PC-3 (cell line): ENCODE results near the gene TMEM184A. TPM values are rescaled to one million over a fixed set of nuclear protein-coding genes. Genes with fewer than 3 reads are reported as not detected.

Experiments used
- ATAC-seq: fragments of 200-7000 bp; cut with Tn5 transposase; 2 replicates; pipeline ENCODE4 v1.9.1; 2020; ENCODE audit warnings: mild to moderate bottlenecking, moderate library complexity
- BruUV-seq: library from RNA; stranded (reverse); fragments of 400-500 nt; replicated peaks from 2 replicates; lab custom pipeline; 2021; lab: Mats Ljungman, UMichigan
- CTCF ChIA-PET: fragments of 300-600 bp; sonication (Branson Sonifier 250); formaldehyde crosslinking; loops from one replicate; lab custom pipeline; 2022; ENCODE audit warnings: antibody characterized with exemption; lab: Charles Lee
- POLR2A ChIA-PET: fragments of 300-600 bp; sonication (Branson Sonifier 250); formaldehyde crosslinking; loops from one replicate; lab custom pipeline; 2022; ENCODE audit warnings: antibody characterized with exemption; ENCODE audit not compliant: unreplicated experiment; lab: Charles Lee
- DNase-seq: peaks from one replicate; pipeline ENCODE4 v3.0.0-alpha.2; 2015
- H2AFZ ChIP-seq: fragments of 300-600 bp; sonication (generic); 2 replicates; pipeline ENCODE4 v1.6.0; 2016; ENCODE audit warnings: antibody characterized with exemption, low read length
- H3F3A ChIP-seq: fragments of 300-600 bp; sonication (generic); one replicate; pipeline ENCODE4 v1.6.0; 2017; ENCODE audit warnings: antibody characterized with exemption, low read length, control low read depth, mild to moderate bottlenecking; ENCODE audit not compliant: unreplicated experiment
- H3K27ac ChIP-seq: fragments of 300-600 bp; sonication (generic); 2 replicates; pipeline ENCODE4 v1.5.1; 2016; ENCODE audit warnings: mild to moderate bottlenecking, low read length
- H3K27me3 ChIP-seq: fragments of 300-600 bp; sonication (generic); 2 replicates; pipeline ENCODE4 v1.6.1; 2016; ENCODE audit warnings: low read length, mixed read lengths
- H3K36me3 ChIP-seq: fragments of 300-600 bp; sonication (generic); 2 replicates; pipeline ENCODE4 v1.6.1; 2016; ENCODE audit warnings: low read depth, mixed run types, low read length, mixed read lengths
- H3K4me1 ChIP-seq: fragments of 300-600 bp; sonication (generic); 2 replicates; pipeline ENCODE4 v1.5.1; 2016; ENCODE audit warnings: low read length; ENCODE audit not compliant: insufficient read depth
- H3K4me2 ChIP-seq: fragments of 300-600 bp; sonication (generic); 2 replicates; pipeline ENCODE4 v1.6.0; 2016; ENCODE audit warnings: low read length
- H3K4me3 ChIP-seq: fragments of 300-600 bp; sonication (generic); 2 replicates; pipeline ENCODE4 v1.5.1; 2016; ENCODE audit warnings: mild to moderate bottlenecking, low read length, mixed read lengths
- H3K79me2 ChIP-seq: fragments of 300-600 bp; sonication (generic); 2 replicates; pipeline ENCODE4 v1.6.1; 2017; ENCODE audit warnings: low read length, mixed read lengths
- H3K9ac ChIP-seq: fragments of 300-600 bp; sonication (generic); 2 replicates; pipeline ENCODE4 v1.6.0; 2016; ENCODE audit warnings: mild to moderate bottlenecking, low read length
- H3K9me2 ChIP-seq: fragments of 300-600 bp; sonication (generic); replicated peaks from 2 replicates; pipeline ENCODE4 v1.6.1; 2016; ENCODE audit warnings: mixed run types, low read length, mixed read lengths
- H3K9me3 ChIP-seq: fragments of 300-600 bp; sonication (generic); 2 replicates; pipeline ENCODE4 v1.6.1; 2016; ENCODE audit warnings: low read length, mixed read lengths
- H4K20me1 ChIP-seq: fragments of 300-600 bp; sonication (generic); 2 replicates; pipeline ENCODE4 v1.6.1; 2016; ENCODE audit warnings: low read length, mixed read lengths
- CTCF ChIP-seq: fragments of 300-600 bp; sonication (generic); conservative IDR thresholded peaks from 2 replicates; pipeline ENCODE4 v1.5.1; 2017; ENCODE audit warnings: antibody characterized with exemption, low read depth, mild to moderate bottlenecking, low read length
- EZH2 ChIP-seq: fragments of 300-600 bp; sonication (generic); IDR thresholded peaks from one replicate; pipeline ENCODE4 v1.6.1; 2017; ENCODE audit warnings: antibody characterized with exemption, mild to moderate bottlenecking, low read length; ENCODE audit not compliant: unreplicated experiment
- EZH2phosphoT487 ChIP-seq: fragments of 300-600 bp; sonication (generic); IDR thresholded peaks from 2 replicates; pipeline ENCODE4 v1.6.1; 2018; ENCODE audit warnings: mild to moderate bottlenecking, antibody characterized with exemption, low read length, borderline replicate concordance
- intact Hi-C: fragments of 100-400 bp; cut with micrococcal nuclease; formaldehyde crosslinking; loops from 2 replicates; pipeline ENCODE4 v1.9.0; 2023
- total RNA-seq: library from RNA; depleted of rRNA; stranded (reverse); fragments of >200 nt; gene quantifications from 2 replicates; pipeline ENCODE4 v1.2.3, GENCODE V29; 2014

The TMEM184A gene
- total RNA-seq, 1 experiment from 2014 or later: 23.1 TPM

DNA sequence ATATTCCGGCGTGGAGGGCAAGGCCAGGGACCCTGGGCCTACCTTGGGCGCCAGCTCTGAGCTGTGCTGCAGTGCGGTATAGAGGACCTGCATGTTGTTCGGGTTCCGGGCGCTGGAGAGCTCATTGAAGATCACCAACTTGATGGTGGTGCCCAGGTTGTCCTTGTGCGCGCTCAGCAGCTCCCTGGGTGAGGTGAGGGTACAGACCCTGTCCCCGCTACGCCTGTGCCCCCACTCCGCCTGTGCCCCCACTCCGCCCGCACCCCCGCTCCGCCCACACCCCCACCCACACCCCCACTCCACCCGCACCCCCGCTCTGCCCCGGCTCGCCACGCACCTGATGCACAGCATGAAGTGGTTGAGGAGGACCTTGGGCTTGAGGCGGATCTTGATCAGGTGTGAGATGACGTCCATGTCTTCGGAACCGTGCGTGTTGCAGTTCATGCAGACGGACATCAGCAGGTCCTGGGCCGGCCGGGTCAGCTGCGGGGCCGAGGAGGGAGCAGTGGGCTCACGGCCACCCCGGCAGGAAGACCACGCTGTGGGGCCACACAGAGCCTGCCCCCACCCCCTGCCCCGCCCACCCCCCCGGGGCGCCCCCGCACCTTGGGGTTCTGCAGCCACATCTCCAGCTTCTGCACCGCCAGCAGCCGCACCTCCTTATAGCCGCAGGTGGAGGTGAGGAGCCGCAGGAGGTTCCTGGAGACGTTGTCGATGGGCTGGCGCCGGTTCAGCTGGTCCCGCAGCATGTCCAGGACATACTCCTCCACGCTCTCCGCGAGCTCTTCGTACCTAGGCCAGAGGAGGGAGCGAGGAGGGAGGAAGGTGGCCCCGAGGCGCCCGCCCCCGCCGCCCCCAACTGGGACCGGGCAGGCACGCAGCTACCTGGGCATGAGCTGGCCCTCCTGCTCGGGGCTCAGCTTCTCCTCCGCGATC is 57.4 kb downstream of the TMEM184A start:
- Histone ChIP-seq H3K27ac (no peak overlapping the region), H4K20me1 (no peaks in the 10 kb centered on the region), H3K4me2 (no peak overlapping the region), H3K9me2 (no peaks in the 10 kb centered on the region), H3K9me3 (no peaks in the 10 kb centered on the region), H3K36me3 (peaks cover 12% of the 10 kb centered on the region), H3K79me2 (peaks cover 29% of the 10 kb centered on the region), H3K4me1 (peaks cover 8% of the 10 kb centered on the region; the same call in 1 of the 2 replicates), H2AFZ (no peak overlapping the region), H3K4me3 (no peak overlapping the region), H3K27me3 (no peaks in the 10 kb centered on the region), H3F3A (no peaks in the 10 kb centered on the region), H3K9ac (no peak overlapping the region)
- intact Hi-C loops: no loop called here
- CTCF ChIA-PET: no interaction called here
- no TSS peak for BruUV-seq
- TF ChIP-seq CTCF: no peak
- TF ChIP-seq EZH2phosphoT487: no peak
- TF ChIP-seq EZH2: no peak
- POLR2A ChIA-PET: interaction anchor here (0.6 kb wide), 1 partner anchor 569 kb away, joined by 3 read pairs; no protein-coding TSS in a partner anchor
- DNase-seq (no peak), ATAC-seq (no peak)

DNA sequence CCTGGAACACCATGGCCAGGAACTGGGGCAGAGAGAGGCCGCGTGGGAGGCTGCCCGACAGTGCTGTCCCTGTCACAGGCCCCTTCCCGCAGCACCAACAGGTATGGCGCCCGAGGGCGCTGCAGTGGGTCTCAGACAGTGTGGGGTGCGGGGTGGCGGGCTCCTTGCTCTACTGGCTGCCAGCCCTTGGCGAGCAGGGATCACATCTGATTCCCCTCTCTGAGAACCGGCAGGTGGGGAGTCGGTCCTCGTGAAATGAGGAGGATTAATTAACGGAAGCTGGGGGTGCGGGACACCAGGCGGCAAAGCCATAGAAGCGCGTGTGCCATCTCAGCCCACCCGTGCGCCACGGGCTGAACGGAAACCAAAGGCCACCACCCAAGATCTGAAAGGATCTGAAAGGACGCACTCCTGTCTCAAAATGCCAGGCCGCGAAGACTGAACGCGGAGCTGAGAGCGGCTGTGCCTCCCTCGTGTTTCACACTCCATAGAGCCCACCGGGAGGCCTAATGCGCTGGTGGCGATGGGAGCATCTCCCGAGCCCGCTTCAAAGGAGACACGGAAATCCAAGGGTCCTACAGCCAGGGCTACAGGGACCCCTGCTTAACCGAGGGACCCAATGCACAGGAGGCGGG is 58.6 kb downstream of the TMEM184A start:
- H2AFZ ChIP-seq: no peak overlapping the region
- peaks cover 8% of the 10 kb centered on the region; the same call in 1 of the 2 replicates for H3K36me3 ChIP-seq
- no peaks in the 10 kb centered on the region for H3K4me1 ChIP-seq
- DNase-seq (no peak), ATAC-seq (no peak)
- POLR2A ChIA-PET: interaction anchor here (0.6 kb wide), 1 partner anchor 567 kb away, joined by 3 read pairs; no protein-coding TSS in a partner anchor
- BruUV-seq: no TSS peak
- H3K4me2 ChIP-seq: no peak overlapping the region
- H3K4me3 ChIP-seq: no peak overlapping the region
- no peaks in the 10 kb centered on the region for H3K9me2 ChIP-seq
- H3K9me3 ChIP-seq: no peaks in the 10 kb centered on the region
- no peaks in the 10 kb centered on the region for H3K27me3 ChIP-seq
- H3F3A ChIP-seq: no peaks in the 10 kb centered on the region
- H3K9ac ChIP-seq: no peak overlapping the region
- peaks cover 16% of the 10 kb centered on the region for H3K79me2 ChIP-seq
- intact Hi-C loops: no loop called here
- TF ChIP-seq CTCF: no peak
- TF ChIP-seq EZH2phosphoT487: no peak
- no peak for TF ChIP-seq EZH2
- H4K20me1 ChIP-seq: no peaks in the 10 kb centered on the region
- H3K27ac ChIP-seq: no peak overlapping the region
- CTCF ChIA-PET: no interaction called here
